ENCODE measurements around the gene PDIK1L. TPM values are rescaled to one million over a fixed set of nuclear protein-coding genes. Genes with fewer than 3 reads are reported as not detected.

The PDIK1L gene
- total RNA-seq, 2 donors from 2014 or later: 7.1 to 7.3 TPM

GRCh38 chr1:26126321-26127084 lies 14.9 kb downstream of the PDIK1L start:
- no peak overlapping the region for H3K27ac Mint-ChIP-seq
- DNase-seq: no peak

GRCh38 chr1:26127235-26128163 lies 15.9 kb downstream of the PDIK1L start:
- 73 to 77% methylated on average over 11 to 13 of the region's 13 CpGs for WGBS, 2 experiments (ENCODE audit: insufficient coverage in 1 of 2, insufficient read length in 1 of 2)
- H3K4me1 Mint-ChIP-seq: peaks cover 19% of the 10 kb centered on the region
- H3K27me3 ChIP-seq (ENCODE audit: control insufficient read depth, insufficient read depth, low read length, poor library complexity, severe bottlenecking): no peaks in the 10 kb centered on the region
- H3K27me3 Mint-ChIP-seq (ENCODE audit: insufficient read depth): no peaks in the 10 kb centered on the region
- TF ChIP-seq CTCF (conservative IDR thresholded peaks at IDR 0.05): no peak
- no peak overlapping the region for H3K9ac ChIP-seq (ENCODE audit: extremely low read depth, low read length, poor library complexity, severe bottlenecking)
- H3K27ac Mint-ChIP-seq: no peak overlapping the region
- no peaks in the 10 kb centered on the region for H3K4me1 ChIP-seq (ENCODE audit: control insufficient read depth, insufficient read depth, low read length)
- H3K36me3 Mint-ChIP-seq (ENCODE audit: low read depth): peaks cover 5% of the 10 kb centered on the region
- H3K9me3 ChIP-seq (ENCODE audit: control insufficient read depth, low read length): no peaks in the 10 kb centered on the region
- H3K9me3 Mint-ChIP-seq: no peaks in the 10 kb centered on the region
- no peak overlapping the region for H3K4me3 ChIP-seq (ENCODE audit: low read length)
- H3K27ac ChIP-seq (ENCODE audit: low read depth, low read length): no peak overlapping the region
- H3K36me3 ChIP-seq (ENCODE audit: control insufficient read depth, insufficient read depth, low read length): peaks cover 5% of the 10 kb centered on the region
- no peak overlapping the region for H3K4me3 Mint-ChIP-seq
- DNase-seq: no peak

More at GRCh38 chr1:26126321-26127084, 14.9 kb downstream of the PDIK1L start:
- H3K9me3 ChIP-seq (ENCODE audit: control insufficient read depth, low read length): no peaks in the 10 kb centered on the region
- peaks cover 21% of the 10 kb centered on the region for H3K4me1 Mint-ChIP-seq
- no peak overlapping the region for H3K4me3 Mint-ChIP-seq
- H3K36me3 ChIP-seq (ENCODE audit: control insufficient read depth, insufficient read depth, low read length): peaks cover 8% of the 10 kb centered on the region
- peaks cover 14% of the 10 kb centered on the region for H3K36me3 Mint-ChIP-seq (ENCODE audit: low read depth)
- no peak overlapping the region for H3K27ac ChIP-seq (ENCODE audit: low read depth, low read length)
- H3K4me3 ChIP-seq (ENCODE audit: low read length): no peak overlapping the region
- no peak overlapping the region for H3K9ac ChIP-seq (ENCODE audit: extremely low read depth, low read length, poor library complexity, severe bottlenecking)
- H3K27me3 ChIP-seq (ENCODE audit: control insufficient read depth, insufficient read depth, low read length, poor library complexity, severe bottlenecking): no peaks in the 10 kb centered on the region
- TF ChIP-seq CTCF (conservative IDR thresholded peaks at IDR 0.05): no peak
- no peaks in the 10 kb centered on the region for H3K4me1 ChIP-seq (ENCODE audit: control insufficient read depth, insufficient read depth, low read length)
- H3K27me3 Mint-ChIP-seq (ENCODE audit: insufficient read depth): no peaks in the 10 kb centered on the region
- WGBS, 2 experiments (ENCODE audit: insufficient coverage in 1 of 2, insufficient read length in 1 of 2): 77 to 93% methylated on average over 5 to 9 of the region's 9 CpGs
- no peaks in the 10 kb centered on the region for H3K9me3 Mint-ChIP-seq

GRCh38 chr1:26129778-26130177 lies 18.2 kb downstream of the PDIK1L start:
- H3K27ac Mint-ChIP-seq: no peak overlapping the region
- no peaks in the 10 kb centered on the region for H3K36me3 ChIP-seq (ENCODE audit: control insufficient read depth, insufficient read depth, low read length)
- no peaks in the 10 kb centered on the region for H3K9me3 ChIP-seq (ENCODE audit: control insufficient read depth, low read length)
- H3K36me3 Mint-ChIP-seq (ENCODE audit: low read depth): no peaks in the 10 kb centered on the region
- no peaks in the 10 kb centered on the region for H3K27me3 ChIP-seq (ENCODE audit: control insufficient read depth, insufficient read depth, low read length, poor library complexity, severe bottlenecking)
- no peak overlapping the region for H3K4me3 ChIP-seq (ENCODE audit: low read length)
- H3K4me1 ChIP-seq (ENCODE audit: control insufficient read depth, insufficient read depth, low read length): no peaks in the 10 kb centered on the region
- H3K27ac ChIP-seq (ENCODE audit: low read depth, low read length): no peak overlapping the region
- 92 to 93% methylated on average over 2 to 4 of the region's 4 CpGs for WGBS, 2 experiments (ENCODE audit: insufficient coverage in 1 of 2, insufficient read length in 1 of 2)
- no peak overlapping the region for H3K9ac ChIP-seq (ENCODE audit: extremely low read depth, low read length, poor library complexity, severe bottlenecking)
- no peaks in the 10 kb centered on the region for H3K27me3 Mint-ChIP-seq (ENCODE audit: insufficient read depth)
- peaks cover 19% of the 10 kb centered on the region for H3K4me1 Mint-ChIP-seq
- DNase-seq: no peak
- H3K9me3 Mint-ChIP-seq: peaks cover 9% of the 10 kb centered on the region
- no peak for TF ChIP-seq CTCF (conservative IDR thresholded peaks at IDR 0.05)
- H3K4me3 Mint-ChIP-seq: no peak overlapping the region

Data from endodermal cell (in vitro differentiated cells).